ENCODE results near the gene CXCL9. TPM values are rescaled to one million over a fixed set of nuclear protein-coding genes. Genes with fewer than 3 reads are reported as not detected.

CXCL9 gene
- total RNA-seq, 4 donors from 2014 or later = 0.75 to 13.3 (median 2.6) TPM

DNA sequence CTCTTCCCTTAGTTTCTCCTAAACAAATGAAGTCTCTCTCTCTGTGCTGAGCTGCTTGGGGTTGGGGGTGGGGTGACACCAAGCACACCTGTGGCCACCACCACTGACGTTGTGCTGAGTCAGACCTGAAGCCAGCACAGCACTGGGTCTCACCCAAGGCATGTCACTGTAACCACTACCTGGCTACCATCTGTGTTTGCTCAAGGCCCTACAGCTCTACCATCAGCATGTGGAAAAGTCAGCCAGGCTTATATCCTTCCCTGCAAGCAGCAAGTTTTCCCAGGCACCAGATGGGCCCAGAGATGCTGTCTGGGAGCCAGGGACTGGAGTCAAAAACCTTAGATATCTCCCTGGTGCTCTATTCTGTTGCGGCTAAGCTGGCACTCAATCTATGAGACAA lies 9.1 kb upstream of the CXCL9 start:
- TF ChIP-seq CTCF (IDR thresholded peaks at IDR 0.05; ENCODE audit: low read depth) = no peak

DNA sequence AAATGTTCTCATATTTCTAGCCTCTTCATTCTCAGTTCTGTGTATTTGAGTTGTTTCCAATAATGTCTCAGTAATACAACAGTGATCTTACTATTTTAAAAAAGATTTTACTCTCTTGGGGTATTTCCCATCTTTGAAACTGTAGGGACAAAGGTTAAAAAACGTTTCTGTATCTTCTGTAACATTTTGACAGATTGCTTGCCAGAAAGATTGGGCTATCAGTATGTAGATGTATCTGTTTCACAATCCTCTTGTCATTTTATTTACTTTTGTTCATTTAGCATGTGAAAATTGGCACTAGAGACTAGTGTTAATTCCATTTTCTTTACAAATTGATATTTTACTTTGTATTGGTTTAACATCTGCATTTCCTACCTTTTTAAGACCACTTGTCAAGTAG lies 6.2 kb upstream of the CXCL9 start:
- TF ChIP-seq CTCF (IDR thresholded peaks at IDR 0.05; ENCODE audit: low read depth) = no peak

DNA sequence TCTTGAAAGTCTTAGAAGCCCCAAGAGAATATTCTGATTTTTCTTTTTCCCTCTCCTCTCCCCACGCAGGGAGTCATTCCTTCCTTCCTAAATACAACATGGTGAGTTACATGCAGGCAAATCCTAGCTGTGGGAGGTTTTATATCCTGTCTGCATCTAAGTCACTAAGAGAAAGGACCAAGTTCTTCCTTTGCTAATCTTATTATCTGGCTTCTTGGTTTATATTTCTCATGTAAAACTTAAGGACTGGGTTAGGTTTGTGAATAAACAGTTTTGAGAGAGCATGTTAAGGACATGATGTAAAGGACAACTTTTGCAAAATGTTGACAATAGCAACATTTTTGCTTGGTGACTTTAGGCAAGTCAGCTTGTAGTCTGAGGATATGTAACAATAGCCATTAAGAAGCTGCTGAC lies 5.1 kb upstream of the CXCL9 start:
- no peak for TF ChIP-seq CTCF (IDR thresholded peaks at IDR 0.05; ENCODE audit: low read depth)

DNA sequence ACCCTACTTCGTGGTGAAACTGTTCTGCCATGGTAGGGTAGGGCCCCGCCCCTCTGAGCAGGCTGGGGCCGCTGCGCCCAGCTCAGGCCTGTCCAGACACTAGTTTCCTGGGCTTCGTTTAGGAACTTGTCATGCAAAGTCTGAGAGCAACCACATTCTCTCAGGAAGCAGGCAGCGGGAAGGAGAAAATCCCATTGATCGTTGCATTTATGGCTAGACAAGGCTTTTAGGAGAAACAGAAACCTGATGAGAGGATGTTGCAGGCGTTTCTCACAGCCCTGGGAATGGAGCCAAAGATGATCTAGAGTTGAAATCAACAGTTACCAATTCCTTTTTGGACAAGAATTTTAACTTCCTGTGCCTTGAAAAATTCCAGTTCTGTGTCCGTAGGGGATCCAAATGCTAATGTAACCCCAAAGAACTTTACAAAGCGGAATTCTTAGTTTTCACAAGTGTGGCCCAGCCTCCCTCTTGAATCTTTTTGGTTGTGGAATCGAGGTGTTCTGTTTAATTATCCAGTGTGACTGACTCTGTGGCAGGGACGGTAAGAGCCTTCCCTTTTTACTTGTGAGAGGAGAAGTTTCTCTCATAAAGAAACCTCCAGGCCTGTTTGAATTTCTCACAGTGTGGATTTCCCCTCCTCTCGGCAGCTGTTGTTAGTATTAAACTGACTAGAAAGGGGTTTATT lies 4.5 kb upstream of the CXCL9 start:
- TF ChIP-seq CTCF (IDR thresholded peaks at IDR 0.05; ENCODE audit: low read depth) = no peak

DNA sequence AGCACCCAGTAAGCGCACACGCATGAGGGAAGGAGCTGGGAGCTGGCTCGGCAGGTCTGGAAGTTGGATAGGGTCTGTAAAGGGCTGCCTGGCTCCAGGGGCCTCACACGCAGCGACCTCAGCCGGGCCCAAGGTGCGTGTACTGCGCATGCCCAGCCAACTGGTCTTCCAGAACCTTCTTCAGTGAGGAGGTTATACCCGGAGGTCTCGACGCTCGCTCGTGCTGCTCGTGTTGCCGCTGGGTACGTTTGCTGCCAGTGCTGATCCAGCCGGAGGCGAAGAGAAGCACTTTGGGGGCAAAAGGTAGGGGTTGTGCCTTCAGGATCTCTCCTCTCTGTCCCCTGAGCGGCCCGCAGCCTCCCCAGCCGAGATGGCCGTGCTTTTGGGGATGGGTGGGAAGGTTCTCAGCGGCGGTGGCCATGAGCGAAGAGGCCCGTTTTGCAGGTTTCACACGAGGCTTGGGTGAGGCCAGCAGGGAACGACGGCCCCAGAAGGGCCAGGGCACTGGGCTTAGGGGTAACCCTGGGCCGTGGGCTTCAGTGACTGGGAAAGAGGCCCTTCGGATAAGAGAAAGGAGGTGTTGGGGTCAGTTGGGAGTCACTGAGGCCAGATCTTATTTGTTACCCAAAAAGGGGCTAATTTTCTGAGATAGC lies 3.8 kb upstream of the CXCL9 start:
- no peak for TF ChIP-seq CTCF (IDR thresholded peaks at IDR 0.05; ENCODE audit: low read depth)

DNA sequence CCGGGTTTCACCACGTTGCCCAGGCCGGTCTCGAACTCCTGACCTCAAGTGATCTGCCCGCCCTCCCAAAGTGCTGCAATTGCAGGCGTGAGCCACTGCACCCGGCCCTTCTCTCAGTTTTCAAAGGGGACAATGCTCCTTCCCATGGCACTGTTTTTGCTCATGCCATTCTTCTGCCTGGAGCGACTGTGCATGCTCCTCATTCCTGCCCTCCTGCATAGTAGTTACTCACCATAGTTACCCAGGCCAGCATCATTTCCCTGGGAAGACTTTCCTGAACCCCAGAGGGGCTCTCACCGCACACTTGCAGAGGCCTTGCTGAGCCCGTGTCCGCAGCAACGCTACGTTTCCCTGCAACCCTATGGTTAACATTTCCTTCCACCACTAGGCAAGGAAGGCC lies 3.3 kb upstream of the CXCL9 start:
- TF ChIP-seq CTCF (IDR thresholded peaks at IDR 0.05; ENCODE audit: low read depth) = no peak

- no peak for TF ChIP-seq CTCF (IDR thresholded peaks at IDR 0.05; ENCODE audit: low read depth)
These were observed 2.0 kb upstream of the CXCL9 start for GRCh38 chr4:76009311-76009710.
